HS-5 (cell line): ENCODE data around the gene NEUROG2.

Experiments used
- DNase-seq: peaks from one replicate; pipeline ENCODE4 v3.0.0-alpha.2; 2012; ENCODE audit warnings: low read depth

NEUROG2 gene

DNA sequence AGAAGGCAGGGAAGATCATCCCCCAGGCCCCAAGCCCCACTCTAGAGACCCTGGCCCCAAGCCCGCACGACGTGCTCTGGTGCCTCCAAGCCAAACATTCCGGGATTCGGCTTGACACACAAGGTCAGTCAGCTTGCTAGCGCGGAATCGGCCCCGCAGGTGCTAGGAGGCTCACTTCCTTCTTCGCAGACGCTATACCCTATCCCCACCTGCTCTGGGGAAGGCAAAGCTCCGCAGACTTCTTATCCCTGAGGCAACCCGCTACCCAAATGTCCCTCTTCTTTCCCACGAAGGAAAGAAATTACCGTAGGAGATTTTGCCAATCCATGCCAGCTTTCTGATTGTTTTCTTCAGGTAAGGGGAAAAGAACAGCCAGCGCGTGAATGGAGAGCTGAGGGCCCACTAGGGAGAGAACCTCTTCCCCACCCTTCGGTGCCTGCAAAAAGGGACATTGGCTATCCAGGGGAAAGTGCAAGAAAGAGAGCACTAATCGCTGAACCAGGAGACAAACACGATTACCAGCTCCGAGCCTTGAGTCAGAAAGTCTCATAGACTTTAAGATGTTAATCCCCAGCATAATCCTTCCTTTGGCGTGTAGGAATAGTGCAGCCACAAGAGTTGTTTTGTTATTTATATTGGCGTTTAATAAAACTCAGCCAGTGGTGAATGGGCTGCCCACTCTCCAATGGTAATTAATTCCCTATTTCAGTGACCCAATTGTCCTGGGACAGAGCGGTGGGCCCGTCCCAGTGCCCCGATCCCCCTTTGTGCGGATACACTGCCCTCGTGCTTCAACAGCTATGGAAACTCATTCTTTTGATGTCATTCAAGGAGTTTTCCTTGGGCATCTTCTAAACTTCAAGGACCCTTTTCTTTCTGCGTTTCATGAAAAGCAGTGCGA lies 5.4 kb upstream of the NEUROG2 start:
- no peak for DNase-seq

GRCh38 chr4:112520598-112521122 lies 4.7 kb upstream of the NEUROG2 start:
- no peak for DNase-seq

GRCh38 chr4:112519689-112520597 lies 4.0 kb upstream of the NEUROG2 start:
- DNase-seq, result no peak

- no peak for DNase-seq
Measured at GRCh38 chr4:112518675-112519074, 2.7 kb upstream of the NEUROG2 start.

- no peak for DNase-seq
Measured at GRCh38 chr4:112517911-112518310, 1.9 kb upstream of the NEUROG2 start.

DNA sequence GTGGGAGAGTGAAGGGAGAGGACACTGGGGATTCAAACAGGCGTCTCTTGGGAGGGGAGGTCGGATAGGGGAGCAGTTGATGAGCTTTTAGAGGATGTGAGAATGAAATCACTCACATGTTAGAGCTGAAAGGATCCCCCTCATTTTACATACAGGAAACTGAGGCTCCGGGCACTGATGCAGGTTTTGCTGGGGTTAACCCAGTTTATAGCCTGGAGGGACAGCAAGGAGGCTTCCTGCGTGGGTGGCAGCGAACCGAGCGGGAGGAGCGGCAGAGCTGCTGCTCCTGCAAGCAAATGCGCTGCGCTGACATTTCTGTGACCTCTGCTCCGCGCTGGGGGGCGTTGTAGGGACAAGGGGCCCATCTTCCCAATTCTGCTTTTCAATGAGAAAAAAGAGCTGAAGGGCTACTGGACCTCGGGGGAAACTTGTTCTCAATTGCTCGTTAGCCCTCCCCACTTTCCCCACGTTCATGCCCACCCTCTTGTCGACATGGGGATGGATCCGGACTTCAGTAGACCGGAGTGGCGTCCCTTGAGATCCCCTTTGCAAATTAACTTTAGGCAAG lies 1.2 kb upstream of the NEUROG2 start:
- DNase-seq, result no peak

GRCh38 chr4:112516471-112517066 lies 589 bp upstream of the NEUROG2 start:
- DNase-seq, result no peak

GRCh38 chr4:112515198-112516065 lies 548 bp downstream of the NEUROG2 start:
- no peak for DNase-seq

DNA sequence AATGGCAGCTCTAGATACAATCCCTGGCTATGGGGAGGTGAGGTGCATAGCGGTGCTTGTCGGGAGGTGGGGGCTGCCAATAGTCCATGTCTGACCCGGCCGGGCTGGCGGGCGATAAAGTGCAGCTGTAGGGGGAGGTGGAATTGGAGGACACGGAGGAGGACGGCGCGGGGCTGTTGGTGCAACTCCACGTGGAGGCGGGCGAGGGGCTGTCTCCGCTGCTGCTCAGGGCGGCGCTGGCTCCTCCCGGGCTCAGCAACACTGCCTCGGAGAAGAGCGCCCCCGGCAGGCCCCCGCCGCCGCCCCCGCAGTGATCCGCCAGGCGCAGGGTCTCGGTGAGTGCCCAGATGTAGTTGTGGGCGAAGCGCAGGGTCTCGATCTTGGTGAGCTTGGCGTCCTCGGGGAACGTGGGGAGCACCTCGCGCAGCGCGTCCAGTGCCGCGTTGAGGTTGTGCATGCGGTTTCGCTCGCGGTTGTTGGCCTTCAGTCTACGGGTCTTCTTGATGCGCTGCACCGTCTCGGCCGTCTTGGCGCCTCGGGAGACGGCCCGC lies 1.3 kb downstream of the NEUROG2 start:
- no peak for DNase-seq

- DNase-seq, result no peak
Measured at GRCh38 chr4:112513971-112514646, 1.9 kb downstream of the NEUROG2 start.

GRCh38 chr4:112511803-112512118 lies 4.2 kb downstream of the NEUROG2 start:
- DNase-seq, result no peak

DNA sequence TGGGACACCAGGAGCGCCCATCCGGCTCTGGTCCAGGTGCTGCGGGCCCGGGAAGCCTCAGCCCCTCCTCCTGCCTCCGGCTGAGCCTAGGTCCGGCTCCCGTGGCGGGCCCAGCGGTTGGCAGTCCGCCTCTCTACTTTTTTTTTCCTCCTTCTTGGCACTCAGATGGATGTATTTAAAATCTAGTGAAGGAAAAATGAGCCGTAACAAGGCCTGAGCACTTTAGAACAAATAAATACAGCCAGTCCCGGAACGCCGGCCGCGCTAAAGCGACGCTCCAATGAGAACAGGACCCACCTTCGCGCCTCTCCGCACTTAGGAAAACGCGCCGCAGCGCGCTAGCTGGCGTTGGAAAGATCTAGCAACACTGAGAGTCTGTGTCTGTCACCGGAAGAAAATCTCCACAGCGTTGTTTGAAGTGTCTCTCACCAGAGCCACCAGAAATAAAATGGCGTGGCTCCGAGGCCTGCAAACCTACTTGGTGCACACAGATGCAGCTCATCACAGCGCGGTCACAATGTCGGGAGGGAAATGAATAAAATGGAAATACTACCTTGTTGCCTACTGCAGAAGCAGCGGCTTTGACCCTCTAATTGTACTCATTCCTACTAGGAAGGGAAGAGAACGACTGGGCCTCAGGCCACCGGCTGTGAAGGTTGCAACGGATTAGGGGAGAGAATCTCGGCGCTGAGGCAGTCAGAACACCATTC lies 4.7 kb downstream of the NEUROG2 start:
- DNase-seq, result no peak

- DNase-seq, result no peak
Measured at GRCh38 chr4:112510291-112511092, 5.5 kb downstream of the NEUROG2 start.

GRCh38 chr4:112509243-112510141 lies 6.5 kb downstream of the NEUROG2 start:
- no peak for DNase-seq

GRCh38 chr4:112508356-112508755 lies 7.6 kb downstream of the NEUROG2 start:
- no peak for DNase-seq

GRCh38 chr4:112504807-112505206 lies 11.2 kb downstream of the NEUROG2 start:
- DNase-seq, result no peak

DNA sequence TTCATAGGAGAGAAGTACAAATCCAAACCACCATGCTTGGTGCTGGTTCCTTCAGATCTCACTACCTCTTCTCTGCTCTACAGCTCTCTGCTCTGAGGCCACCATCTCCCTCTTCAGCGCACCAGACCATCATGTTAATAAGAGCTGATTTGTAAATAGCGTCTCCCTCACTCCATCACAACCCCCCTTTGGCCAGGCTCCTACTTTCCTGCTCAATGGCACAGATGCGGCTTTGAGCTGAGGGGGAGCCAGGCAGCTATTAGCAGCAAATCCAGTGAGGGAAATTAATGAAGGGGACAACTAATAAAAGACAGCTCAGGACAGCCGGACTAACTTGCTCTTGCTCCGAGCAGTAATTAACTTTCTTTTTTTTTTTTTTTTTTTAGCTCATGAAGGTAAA lies 13.1 kb downstream of the NEUROG2 start:
- DNase-seq, result no peak

- DNase-seq, result no peak
Measured at GRCh38 chr4:112492321-112492720, 23.7 kb downstream of the NEUROG2 start.
